22Rv1 (cell line): ENCODE data around the gene TGFBR2.

ENCODE experiments used
- H3K27ac ChIP-seq: fragments of 450-650 bp; 2 replicates; pipeline ENCODE4 v1.5.1; 2017
- CTCF ChIP-seq: fragments of 450-650 bp; IDR thresholded peaks from 2 replicates; pipeline ENCODE4 v1.5.1; 2017; ENCODE audit warnings: mild to moderate bottlenecking
- ZFX ChIP-seq: fragments of 450-650 bp; IDR thresholded peaks from 2 replicates; pipeline ENCODE4 v1.6.1; 2017; ENCODE audit warnings: antibody characterized with exemption, borderline replicate concordance

TGFBR2 gene

GRCh38 chr3:30632065-30632464, 25.7 kb downstream of the TGFBR2 start:
- H3K27ac ChIP-seq: no peak overlapping the region
- TF ChIP-seq CTCF: no peak
- no peak for TF ChIP-seq ZFX

- TF ChIP-seq ZFX (no peak), CTCF (no peak)
- H3K27ac ChIP-seq: no peak overlapping the region
Measured at GRCh38 chr3:30632521-30632920, 26.1 kb downstream of the TGFBR2 start.

GRCh38 chr3:30633718-30634117, 27.3 kb downstream of the TGFBR2 start:
- no peak overlapping the region for H3K27ac ChIP-seq
- TF ChIP-seq ZFX (no peak), CTCF (no peak)

- H3K27ac ChIP-seq: no peak overlapping the region
- TF ChIP-seq CTCF (no peak), ZFX (no peak)
Measured at GRCh38 chr3:30634761-30635735, 28.6 kb downstream of the TGFBR2 start.

GRCh38 chr3:30637310-30638219, 31.2 kb downstream of the TGFBR2 start:
- H3K27ac ChIP-seq: no peak overlapping the region
- TF ChIP-seq CTCF: no peak
- TF ChIP-seq ZFX: no peak

GRCh38 chr3:30638685-30639412, 32.4 kb downstream of the TGFBR2 start:
- no peak overlapping the region for H3K27ac ChIP-seq
- no peak for TF ChIP-seq CTCF
- no peak for TF ChIP-seq ZFX
